Dedifferentiated amniotic fluid mesenchymal stem cell (primary cell): ENCODE results near the gene HS2ST1.
"Not testable (repeated sequence)": the region's sequence is repeated elsewhere in the genome, so short reads cannot be mapped to it uniquely, and the experiment has no call there.

Experiments used
- DNase-seq: peaks from one replicate; pipeline ENCODE4 v3.0.0-alpha.2; 2016; ENCODE audit errors: extremely low spot score

Gene HS2ST1

GRCh38 chr1:87023326-87023725, 108.9 kb downstream of the HS2ST1 start:
- DNase-seq = no peak

GRCh38 chr1:87024936-87025540, 110.6 kb downstream of the HS2ST1 start:
- DNase-seq = no peak

- DNase-seq = not testable (repeated sequence)
Measured at GRCh38 chr1:87027561-87027960, 113.1 kb downstream of the HS2ST1 start.

DNA sequence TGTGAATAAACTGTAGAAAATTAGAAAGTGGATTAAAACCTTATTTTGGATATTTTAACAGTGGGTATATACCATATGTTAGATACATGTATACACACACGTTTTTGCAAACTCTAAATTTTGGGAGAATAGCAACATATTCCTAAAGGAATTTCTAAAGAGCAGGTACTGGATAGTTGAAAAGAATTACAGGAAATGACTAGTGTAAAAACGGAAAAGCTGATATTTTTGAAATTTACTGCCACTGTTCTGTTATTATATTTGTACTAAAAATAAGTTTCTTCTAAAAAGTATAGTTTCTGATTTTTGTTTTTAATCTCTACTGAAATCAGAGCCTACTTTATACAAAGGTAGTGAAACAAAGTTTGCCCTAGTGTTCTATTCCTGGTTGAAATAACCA, 114.1 kb downstream of the HS2ST1 start:
- no peak for DNase-seq

DNA sequence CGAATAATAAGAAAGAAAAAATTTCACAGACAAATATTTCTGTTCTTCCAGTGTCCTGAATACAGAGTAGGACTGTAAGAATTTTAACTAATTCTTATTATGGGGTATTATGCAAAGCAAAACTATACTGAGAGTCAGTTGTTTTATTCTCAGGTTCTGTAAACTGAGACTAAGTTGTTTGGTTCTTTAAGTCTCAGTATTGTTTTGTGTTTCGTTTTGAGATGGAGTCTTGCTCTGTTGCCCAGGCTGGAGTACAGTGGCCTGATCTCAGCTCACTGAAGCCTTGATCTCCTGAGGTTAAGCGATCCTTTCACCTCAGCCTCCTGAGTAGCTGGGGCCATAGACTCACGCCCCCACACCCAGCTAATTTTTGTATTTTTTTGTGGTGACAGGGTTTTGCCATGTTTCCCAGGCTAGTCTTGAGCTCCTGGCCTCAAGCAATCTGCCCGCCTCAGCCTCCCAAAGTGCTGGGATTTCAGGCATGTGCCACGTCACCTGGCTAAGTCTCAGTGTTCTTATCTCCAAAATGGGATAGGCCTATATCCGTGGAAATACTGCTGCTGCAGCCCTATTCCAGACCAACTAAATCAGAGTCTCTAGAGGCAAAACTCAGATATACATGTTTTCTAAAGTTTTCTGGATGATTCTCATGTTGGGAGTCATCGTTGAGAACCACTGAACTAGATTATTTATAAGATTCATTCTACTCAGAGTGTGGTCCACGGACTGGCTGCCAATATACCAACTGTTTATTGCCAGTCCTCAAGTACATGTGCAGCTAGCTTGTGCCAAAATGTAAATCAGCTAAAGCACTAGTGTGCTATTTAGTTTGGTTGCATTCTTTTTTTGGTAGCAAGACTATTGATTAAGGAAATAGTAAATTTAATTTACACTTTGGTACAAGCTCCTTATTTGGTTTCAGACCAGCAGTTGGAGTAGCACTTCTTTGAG, 116.6 kb downstream of the HS2ST1 start:
- DNase-seq = no peak

DNA sequence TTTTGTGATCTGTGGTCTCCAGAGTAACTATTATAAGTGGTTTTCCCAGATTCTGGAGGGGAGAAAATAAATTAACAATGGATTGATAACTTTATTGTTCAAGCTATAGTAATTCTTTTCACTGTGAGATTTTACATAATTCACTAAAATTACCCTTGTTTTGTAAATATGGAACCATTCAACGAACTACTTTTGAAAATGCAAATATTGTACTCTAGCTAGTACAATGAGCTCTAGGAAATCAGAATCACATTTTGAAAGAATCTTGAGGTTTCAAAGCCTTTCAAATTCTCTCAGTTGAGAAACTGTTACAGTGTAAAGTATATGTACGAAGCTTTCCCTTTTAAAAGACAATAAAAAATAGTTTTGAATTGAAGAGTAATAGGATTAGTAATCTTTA, 119.9 kb downstream of the HS2ST1 start:
- DNase-seq = no peak

GRCh38 chr1:87039096-87039495, 124.7 kb downstream of the HS2ST1 start:
- DNase-seq = no peak

- no peak for DNase-seq
Measured at GRCh38 chr1:87042111-87042811, 127.8 kb downstream of the HS2ST1 start.

DNA sequence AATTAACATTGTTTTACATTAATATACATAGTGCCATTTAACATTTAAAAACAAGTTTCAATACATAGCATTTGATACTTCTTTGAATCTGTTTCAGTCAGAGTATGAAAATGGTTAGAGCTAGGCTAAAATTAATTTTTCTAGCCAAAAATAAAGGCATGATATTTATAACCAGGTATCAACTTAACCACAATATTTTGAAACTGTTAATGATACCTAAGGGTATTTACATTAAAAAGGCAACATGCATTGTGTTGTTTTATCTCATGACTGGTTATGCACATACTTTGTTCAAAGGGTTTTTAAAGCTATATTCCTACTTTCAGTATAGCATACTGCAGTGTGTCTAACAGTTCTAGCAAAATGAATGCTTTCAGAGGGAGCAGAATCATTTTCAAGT, 130.0 kb downstream of the HS2ST1 start:
- no peak for DNase-seq

DNA sequence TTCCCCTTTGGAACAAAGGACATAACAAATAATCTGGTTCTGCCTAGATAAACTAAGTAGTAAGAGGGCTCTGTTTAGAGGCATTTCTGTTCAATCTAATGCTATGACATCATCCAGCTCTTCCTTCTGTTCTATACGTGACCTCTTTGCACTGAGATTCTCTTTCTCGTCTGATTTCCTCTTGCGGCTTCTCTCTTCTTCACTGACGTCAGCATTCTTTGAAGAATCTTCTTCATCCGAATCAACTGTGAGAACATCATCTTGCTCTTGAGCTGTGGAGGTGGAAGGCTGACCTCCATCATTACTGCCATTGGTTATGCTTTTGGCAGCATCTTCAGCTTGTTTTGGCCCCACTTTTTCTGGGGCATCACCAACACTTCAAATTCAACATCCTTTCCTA, 130.4 kb downstream of the HS2ST1 start:
- DNase-seq = no peak

DNA sequence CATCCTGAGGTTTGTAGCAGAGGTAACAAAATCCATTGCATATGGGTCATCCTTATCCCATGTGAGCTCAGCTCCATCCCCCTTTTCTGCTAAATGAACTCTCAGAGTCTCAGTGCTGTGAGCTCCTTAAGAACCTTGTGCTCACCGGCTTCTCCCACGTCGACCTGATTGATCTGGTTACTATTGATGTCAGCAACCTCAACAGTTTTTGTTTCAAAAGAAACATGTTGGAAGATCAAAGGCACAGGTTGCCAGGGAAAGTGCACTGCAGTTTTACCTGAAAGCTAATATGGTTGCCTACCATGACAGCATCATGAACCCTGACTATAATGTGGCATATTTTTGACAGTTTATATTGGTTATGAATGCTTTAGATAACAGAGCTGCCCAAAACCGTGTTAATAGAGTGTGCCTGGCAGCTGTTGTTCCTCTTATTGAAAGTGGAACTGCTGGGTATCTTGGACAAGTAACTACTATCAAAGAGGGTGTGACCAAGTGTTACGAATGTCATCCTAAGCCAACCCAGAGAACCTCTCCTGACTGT, 131.4 kb downstream of the HS2ST1 start:
- DNase-seq = no peak

DNA sequence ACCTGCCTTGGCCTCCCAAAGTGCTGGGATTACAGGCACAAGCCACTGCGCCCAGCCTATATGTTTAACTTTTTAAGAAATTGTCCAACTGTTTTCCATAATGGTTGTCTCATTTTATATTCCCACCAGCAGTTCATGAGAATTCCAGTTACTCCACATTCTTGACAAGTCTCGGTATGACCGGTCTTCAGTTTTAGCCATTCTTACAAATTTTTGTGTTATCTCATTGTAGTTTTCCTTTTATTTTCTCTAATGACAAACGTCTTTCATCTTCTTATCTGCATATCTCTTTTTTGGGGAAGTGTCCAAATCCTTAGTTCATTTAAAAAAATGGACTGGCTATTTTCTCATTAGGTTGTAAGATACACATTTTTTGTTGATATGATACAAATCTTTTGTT, 132.5 kb downstream of the HS2ST1 start:
- no peak for DNase-seq

GRCh38 chr1:87048237-87048636, 133.8 kb downstream of the HS2ST1 start:
- DNase-seq = no peak

DNA sequence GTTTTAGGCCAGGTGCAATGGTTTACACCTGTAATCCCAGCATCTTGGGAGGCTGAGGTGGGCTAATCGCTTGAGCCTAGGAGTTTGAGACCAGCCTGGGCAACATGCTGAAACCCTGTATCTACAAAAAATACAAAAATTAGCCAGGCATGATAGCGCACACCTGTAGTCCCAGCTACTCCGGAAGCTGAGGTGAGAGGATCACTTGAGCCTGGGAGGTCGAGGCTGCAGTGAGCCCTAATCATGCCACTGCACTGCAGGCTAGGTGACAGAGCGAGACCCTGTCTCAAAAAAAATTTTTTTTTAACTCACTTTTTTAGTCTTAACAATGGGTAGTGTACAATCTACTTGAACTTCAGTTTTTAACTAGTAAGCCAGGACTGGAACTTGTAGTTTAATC, 137.5 kb downstream of the HS2ST1 start:
- DNase-seq = no peak

GRCh38 chr1:87052400-87052799, 138.0 kb downstream of the HS2ST1 start:
- DNase-seq = no peak

GRCh38 chr1:87052961-87053360, 138.5 kb downstream of the HS2ST1 start:
- DNase-seq = no peak

- DNase-seq = no peak
Measured at GRCh38 chr1:87053446-87053845, 139.0 kb downstream of the HS2ST1 start.

- no peak for DNase-seq
Measured at GRCh38 chr1:87056974-87057373, 142.5 kb downstream of the HS2ST1 start.

DNA sequence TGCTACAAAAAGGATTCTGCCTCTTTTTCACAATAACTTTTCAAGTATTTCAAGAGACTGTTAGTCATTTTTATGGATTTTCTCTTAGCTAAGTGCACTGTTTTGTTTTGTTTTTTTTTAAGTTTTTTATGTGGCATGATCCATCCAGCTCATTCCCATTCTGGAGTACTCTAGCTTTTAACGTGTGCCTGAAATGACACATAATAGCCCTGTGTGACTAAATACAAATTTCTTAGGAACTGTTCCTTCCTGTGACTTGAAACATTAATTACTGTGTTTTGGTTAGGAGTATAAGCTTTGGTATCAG, 143.9 kb downstream of the HS2ST1 start:
- DNase-seq = peak; percentile 19

DNA sequence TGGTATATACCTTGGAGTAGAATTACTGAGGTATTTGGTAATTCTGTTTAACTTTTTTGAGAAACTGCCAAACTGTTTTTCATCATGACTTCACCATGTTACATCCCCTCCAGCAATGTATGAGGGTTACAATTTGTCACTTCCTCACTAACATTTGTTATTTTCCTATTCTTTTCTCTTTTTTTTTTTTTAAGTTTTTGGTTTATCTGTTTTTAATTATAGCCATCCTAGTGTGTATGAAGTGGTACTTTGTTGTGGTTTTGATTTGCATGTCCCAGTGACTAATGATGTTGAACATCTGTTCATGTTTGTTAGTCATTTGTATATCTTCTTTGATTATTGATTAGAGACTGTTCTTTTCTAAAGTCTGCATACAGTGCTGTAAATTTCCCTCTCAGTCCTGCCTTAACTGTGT, 147.3 kb downstream of the HS2ST1 start:
- peak; percentile 26 for DNase-seq

- no peak for DNase-seq
Measured at GRCh38 chr1:87062687-87063086, 148.3 kb downstream of the HS2ST1 start.

- DNase-seq = no peak
Measured at GRCh38 chr1:87064309-87064708, 149.9 kb downstream of the HS2ST1 start.

DNA sequence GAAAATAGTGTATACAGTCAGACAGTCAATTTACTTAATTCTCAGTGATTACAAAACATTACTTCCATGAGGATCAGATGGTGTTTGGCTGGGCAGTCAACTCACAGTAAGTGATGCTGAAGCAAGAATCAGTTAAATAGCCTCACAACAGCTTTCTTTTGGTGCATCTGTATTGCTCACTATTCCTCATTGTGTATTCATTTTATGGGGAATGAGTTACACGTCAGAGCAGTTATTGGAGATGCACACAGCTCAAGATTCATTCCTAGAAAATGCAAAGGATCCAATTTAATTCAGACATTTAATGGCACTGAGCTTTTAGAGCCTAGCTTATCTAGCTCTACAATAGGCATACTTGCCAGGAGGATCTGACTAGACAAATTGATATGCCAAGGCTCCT, 150.6 kb downstream of the HS2ST1 start:
- no peak for DNase-seq
